SH-SY5Y (cell line): Measurements from ENCODE around the gene MED7.

Experiments used
- GATA2 ChIP-seq: IDR thresholded peaks from 2 replicates; pipeline ENCODE4 v1.6.1; 2011; ENCODE audit warnings: mild to moderate bottlenecking, low read depth, low read length
- GATA3 ChIP-seq: IDR thresholded peaks from 2 replicates; pipeline ENCODE4 v1.6.1; 2011; ENCODE audit warnings: low read depth, mild to moderate bottlenecking, low read length, moderate library complexity

GRCh38 chr5:157189223-157189622 lies 46.6 kb upstream of the MED7 start:
- TF ChIP-seq GATA2 (no peak), GATA3 (no peak)
